GM21367 (cell line): ENCODE data around the gene DCTN2.

Experiments
- ATAC-seq: cut with Tn5 transposase; IDR thresholded peaks from one replicate; pipeline ENCODE4 v1.9.1; 2021; ENCODE audit not compliant: unreplicated experiment

DCTN2 gene

GRCh38 chr12:57550641-57551549 lies 3.9 kb upstream of the DCTN2 start:
- no peak for ATAC-seq

DNA sequence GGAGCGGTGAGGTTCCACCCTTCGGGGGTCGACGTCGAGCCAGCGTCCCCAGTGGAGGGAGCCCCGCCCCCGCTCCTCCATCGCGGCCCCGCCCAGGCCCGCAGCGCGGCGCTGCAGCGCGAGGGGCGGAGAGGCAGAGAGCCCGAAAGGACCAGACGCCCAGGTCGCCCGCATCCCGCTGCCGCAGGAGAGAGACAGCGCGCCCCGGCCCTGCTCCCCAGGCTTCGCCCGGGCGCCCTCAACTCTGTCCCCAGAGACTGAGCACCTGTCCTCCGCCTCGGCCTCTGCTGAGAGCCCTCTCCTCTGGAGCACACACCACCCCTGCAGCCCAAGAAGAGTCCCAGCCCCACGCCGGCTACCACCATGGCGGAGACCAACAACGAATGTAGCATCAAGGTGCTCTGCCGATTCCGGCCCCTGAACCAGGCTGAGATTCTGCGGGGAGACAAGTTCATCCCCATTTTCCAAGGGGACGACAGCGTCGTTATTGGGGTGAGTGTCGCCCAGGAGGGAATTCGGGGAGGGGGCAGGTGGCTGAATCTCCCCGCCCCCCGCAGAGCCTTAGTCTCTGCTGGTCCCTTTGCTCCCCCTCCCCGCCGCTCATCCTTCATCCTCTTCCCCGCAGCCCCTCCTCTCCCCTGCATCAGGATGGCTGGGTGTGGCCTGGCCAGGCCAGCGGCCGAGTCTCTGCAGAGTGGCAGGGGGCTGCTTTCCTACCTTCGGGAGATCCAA lies 3.1 kb upstream of the DCTN2 start, which contains the start of gene KIF5A:
Gene KIF5A (plus strand): TSS at position 136 of the 732 bp plus-strand sequence. CDS start 228 bp downstream, at position 364.
- ATAC-seq = no peak

GRCh38 chr12:57549203-57549908 lies 2.4 kb upstream of the DCTN2 start:
- ATAC-seq = no peak

DNA sequence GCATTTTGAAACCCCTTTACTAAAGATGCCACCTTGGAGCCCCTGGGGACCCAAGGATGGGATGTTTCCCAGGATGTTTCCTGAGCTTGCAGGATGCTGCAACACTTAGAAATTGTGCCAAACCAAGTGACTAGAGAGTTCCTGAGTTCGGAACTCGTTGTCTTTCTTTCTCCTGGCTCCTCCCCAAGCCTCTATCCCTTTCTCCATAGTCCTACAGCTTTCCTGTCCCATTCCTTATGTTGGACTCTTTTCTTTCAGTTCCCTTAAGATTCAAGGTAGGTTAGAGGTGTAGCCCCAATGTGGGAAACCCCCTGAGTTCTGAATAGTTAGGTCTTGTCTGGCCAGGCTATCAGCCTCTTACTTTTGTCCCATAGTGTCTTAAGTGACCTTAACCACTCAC lies 1.5 kb upstream of the DCTN2 start:
- ATAC-seq = no peak

DNA sequence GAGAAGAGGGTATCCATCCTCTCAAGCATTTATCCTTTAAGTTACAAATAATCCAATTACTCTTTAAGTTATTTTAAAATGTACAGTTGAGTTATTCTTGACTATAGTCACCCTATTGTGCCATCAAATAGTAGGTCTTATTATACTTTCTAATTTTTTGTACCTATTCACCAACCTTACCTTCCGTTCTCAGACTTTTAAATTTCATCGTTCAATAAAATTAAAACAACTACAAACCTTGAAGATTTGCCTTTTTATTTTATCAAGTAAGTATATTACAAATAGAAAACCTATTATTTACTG lies 972 bp upstream of the DCTN2 start:
- ATAC-seq = no peak

DNA sequence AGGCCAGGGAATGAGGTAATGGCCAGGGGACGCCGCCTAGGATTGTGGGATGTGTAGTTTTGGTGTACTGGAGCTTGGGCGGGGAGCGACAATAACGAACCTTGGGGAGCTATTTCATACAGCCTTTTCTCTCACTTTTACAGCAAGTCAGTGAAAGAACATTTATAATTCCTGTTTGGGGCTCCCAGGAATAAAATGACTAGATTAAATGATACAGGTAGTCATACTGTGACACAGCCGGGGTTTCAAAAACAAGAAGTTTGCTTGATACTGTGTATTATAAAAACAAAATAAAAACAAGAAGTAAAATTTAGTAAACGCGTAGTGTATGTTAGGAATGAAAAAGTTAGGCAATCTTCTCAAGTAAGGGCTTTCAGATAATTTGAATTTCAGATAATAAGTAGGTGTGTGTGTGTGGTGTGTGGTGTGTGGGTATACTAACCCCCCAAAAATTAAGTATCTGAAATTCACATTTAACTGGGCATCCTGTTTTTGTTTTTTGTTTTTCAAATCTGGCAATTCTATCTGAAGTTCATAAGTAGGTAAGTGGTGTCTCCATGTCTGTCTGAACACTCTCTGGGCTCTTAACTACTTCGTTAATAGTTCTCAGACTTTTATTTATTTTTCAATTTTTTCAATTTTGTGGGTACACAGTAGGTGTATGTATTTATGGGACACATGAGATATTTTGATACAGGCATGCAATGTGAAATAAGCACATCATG lies 458 bp upstream of the DCTN2 start:
- no peak for ATAC-seq

DNA sequence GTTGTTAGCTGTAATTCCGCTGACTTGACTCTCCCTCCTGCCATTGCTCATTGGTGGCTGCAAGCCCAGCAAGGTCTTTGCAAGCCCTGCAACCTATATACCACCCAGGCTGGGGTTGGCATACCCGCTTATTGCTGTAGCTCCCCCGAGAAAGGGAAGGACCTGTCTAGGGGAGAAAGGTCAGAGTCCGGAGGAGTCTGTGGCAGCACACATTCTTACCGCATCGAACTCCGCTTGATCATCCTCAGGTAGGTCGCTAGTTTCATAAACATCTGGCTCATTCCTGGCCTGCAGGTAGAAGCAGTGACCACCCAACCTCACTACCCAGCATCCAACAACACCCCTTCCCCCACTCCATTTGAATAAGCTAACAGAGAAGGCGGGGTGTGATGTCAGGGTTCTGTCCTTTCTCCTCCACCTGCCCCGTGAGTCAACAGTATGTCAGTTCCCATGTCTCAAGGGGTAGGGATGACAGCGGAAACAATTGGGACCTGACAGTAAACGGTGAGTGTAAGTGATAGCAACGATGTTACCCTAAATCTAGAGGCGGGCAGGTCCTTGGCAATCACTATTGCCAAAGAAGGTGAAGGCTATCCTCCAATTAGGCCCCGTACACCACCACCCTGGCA lies 1.1 kb downstream of the DCTN2 start:
- no peak for ATAC-seq

- ATAC-seq = no peak
Measured at GRCh38 chr12:57543581-57543980, 3.4 kb downstream of the DCTN2 start.

DNA sequence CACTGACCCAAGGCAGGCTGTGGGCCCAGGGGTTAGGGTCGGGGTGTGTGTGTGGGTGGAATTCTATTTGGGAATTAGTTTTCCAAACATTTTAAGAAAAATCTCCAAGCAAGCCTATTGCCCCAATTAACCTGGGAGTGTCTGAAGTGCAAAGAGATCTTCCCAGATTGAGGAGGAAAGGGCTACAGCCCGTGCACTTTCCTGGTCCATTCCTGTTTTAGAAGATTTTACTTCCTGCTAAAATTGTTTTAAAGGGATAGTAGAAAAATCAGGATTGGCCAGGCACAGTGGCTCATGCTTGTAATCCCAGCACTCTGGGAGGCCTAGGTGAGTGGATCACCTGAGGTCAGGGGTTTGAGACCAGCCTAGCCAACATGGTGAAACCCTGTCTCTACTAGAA lies 5.3 kb downstream of the DCTN2 start:
- no peak for ATAC-seq

DNA sequence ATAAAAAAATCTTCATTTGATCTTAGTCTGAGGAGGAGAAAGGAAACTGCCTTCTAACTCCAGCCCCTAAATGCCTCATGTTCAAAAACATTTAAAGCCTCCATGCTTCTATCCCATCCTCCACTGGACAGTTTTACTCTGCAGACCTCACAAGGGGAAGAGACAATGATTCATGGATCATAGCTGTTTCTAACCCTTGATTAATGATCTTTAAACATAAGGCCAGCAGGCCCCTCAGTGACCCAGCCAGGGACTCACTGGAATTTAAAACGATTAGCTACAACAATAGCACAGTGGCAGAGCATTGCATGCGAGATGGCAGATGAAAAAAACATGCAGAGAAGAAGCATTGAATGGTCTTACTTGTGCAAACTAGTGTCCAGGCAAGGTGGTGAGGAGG lies 6.0 kb downstream of the DCTN2 start:
- ATAC-seq = no peak

DNA sequence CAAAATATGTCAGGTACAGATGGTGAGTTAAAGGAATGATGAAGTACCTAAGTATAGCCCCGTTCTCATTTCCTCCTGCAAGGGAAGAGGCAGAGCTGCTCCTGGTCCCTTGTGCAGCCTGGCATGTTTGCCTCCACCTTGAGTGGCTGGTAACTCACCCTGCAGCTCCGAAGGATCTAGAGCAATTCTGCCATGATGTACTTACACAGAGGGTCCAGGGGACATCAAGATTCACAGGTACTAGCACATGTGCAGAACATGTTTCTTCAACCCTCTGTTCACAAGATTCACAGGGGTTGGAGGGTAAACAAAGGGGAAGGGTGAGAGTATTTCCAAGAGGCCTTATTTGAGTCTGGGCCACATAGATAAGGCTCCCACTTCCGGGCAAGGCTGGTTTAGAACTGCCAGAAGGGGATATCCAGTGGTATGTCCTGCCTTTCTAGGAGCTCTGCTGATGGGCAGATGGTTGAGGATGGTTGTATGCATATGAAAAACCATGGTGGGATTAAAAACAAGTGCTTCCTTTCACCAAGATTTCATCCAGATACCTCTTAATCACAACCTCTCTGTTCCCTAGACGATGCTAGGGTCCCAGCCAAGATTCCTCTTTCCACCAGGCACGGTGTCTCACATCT lies 7.7 kb downstream of the DCTN2 start:
- ATAC-seq = no peak

DNA sequence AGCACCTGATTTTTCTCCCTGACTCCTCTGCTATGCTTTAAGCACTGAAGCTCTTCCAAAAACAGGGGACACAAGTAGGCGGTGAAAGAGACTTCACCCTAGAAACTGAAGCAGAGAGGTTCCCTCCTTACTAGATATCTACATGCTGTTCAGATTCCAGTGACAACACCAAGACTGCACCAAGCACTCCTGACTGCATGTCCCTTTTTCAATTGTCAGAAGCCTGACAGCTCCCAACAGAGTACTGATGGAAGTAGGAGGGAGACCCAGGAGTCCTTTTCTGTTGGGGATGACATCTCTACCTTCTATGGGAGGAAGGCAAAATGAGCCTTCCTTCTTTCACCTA lies 10.4 kb downstream of the DCTN2 start:
- no peak for ATAC-seq

DNA sequence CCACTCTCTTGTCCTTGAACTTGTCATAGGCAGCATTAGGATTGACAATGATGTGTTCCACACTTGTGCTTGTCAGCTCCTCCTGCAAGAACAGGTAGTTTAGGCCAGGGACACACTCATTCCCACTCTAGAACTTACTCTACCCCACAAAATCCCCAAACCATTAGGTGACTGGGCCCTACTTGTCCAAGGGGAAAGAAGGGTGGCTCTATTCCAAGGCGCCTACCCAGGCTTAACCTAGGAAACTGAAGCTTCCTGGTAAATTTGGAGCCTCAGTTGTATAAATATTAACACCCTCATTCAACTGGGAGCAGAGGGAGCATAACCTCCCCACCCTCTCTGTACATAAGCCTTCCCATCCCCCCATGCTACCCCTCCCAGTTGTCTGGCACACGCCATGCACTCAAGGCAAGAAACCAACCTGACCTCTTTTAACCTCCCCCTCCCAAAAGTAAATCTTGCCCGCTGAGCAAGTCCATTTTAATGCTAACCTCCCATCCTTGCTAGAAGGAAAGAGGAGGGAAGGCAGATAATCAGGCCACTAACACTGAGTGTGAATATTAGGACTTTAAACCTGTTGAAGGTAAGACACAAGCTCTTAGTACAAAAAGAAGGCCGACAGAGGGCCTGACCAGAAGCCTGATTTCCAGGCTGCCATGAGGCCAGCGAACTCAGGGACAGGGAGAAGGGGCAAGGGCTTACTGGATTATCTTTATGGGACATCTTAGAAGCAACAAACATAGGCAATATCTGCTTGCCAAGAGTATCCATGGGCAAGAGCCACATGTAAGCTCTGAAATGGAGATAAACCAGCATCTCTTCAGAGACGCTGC lies 11.0 kb downstream of the DCTN2 start:
- no peak for ATAC-seq

GRCh38 chr12:57534991-57535543 lies 11.9 kb downstream of the DCTN2 start:
- no peak for ATAC-seq

DNA sequence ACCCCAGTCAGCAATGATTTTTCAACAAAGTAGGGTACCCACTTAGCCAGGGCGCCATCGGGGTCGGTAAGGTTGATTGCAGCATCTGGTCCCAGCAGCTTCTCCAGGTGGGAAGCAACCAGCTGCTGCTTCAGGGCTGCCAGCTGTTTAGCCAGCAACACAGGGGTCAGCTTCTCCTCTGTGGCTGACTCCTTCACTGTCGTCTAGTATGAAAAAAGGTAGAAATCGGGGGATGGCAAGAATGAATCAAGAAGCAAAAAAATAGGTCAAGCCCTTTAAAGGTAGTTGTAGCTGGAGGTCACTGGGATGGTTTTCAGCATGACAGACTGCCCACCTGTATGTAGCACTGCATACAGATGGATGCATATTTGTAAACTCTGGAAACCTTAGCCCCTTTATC lies 12.7 kb downstream of the DCTN2 start:
- no peak for ATAC-seq

DNA sequence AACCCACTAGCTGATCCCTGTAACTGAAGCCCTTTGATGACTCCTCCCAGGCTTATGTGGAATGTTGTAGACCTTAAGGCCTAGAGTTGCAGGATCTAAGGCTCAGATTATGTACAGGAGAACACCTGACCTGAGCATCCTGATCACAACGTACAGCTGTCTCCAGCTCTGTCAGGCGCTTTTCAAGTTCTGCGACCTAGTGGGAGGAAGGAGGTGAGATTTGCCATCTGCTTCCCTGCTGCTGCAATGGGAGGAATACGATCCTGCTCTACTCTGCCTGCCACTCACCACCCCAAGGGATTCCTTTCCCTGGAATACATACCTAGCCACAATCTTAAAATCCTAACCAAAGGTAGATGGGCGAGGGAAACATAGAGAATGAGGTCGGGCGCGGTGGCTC lies 13.9 kb downstream of the DCTN2 start:
- ATAC-seq = no peak

- ATAC-seq = no peak
Measured at GRCh38 chr12:57531836-57532235, 15.2 kb downstream of the DCTN2 start.

GRCh38 chr12:57530396-57531142 lies 16.4 kb downstream of the DCTN2 start:
- no peak for ATAC-seq
